Fibroblast of pulmonary artery (primary cell): ENCODE data around the gene SUMF1.

Experiments used
- DNase-seq: peaks from one replicate; pipeline ENCODE4 v3.0.0-alpha.2; 2010; ENCODE audit warnings: low read depth
- H3K4me3 ChIP-seq: replicated peaks from 2 replicates; pipeline ENCODE4 v1.5.1; 2011; ENCODE audit warnings: low read depth, mild to moderate bottlenecking, control low read depth, low read length, moderate library complexity
- TF ChIP-seq, protein P1 (sequence below): IDR thresholded peaks from 2 replicates; pipeline ENCODE4 v1.5.1; 2011; ENCODE audit warnings: mild to moderate bottlenecking, control low read depth, low read length, inconsistent platforms; ENCODE audit errors: missing control alignments

The SUMF1 gene

GRCh38 chr3:4392992-4393391, 74.1 kb downstream of the SUMF1 start:
- no peak overlapping the region for H3K4me3 ChIP-seq
- DNase-seq = no peak
- TF ChIP-seq, protein P1, sequence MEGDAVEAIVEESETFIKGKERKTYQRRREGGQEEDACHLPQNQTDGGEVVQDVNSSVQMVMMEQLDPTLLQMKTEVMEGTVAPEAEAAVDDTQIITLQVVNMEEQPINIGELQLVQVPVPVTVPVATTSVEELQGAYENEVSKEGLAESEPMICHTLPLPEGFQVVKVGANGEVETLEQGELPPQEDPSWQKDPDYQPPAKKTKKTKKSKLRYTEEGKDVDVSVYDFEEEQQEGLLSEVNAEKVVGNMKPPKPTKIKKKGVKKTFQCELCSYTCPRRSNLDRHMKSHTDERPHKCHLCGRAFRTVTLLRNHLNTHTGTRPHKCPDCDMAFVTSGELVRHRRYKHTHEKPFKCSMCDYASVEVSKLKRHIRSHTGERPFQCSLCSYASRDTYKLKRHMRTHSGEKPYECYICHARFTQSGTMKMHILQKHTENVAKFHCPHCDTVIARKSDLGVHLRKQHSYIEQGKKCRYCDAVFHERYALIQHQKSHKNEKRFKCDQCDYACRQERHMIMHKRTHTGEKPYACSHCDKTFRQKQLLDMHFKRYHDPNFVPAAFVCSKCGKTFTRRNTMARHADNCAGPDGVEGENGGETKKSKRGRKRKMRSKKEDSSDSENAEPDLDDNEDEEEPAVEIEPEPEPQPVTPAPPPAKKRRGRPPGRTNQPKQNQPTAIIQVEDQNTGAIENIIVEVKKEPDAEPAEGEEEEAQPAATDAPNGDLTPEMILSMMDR = no peak

GRCh38 chr3:4387210-4388204, 79.6 kb downstream of the SUMF1 start:
- no peak overlapping the region for H3K4me3 ChIP-seq
- TF ChIP-seq, protein P1 = no peak
- DNase-seq = no peak

DNA sequence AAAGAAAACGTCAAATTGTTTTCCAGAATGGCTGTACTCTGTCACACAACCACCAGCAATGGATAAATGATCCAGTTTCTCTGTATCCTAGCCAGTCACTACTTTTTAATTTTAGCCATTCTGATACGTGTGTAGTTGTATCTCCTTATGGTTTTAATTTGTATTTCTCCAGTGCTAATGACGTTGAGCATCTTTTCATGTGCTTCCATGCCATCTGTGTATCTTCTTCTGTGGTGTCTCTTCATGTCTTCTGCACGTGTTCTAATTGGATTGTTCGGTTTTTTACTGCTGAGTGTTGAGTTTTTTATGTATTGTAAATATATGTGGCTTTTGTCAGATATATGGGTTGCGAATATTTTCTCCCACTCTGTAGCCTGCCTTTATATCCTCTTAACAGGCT, 81.9 kb downstream of the SUMF1 start:
- no peak overlapping the region for H3K4me3 ChIP-seq
- TF ChIP-seq, protein P1 = no peak
- no peak for DNase-seq

- TF ChIP-seq, protein P1 = no peak
- H3K4me3 ChIP-seq = no peak overlapping the region
- no peak for DNase-seq
These were observed 87.1 kb downstream of the SUMF1 start for GRCh38 chr3:4380013-4380412.

DNA sequence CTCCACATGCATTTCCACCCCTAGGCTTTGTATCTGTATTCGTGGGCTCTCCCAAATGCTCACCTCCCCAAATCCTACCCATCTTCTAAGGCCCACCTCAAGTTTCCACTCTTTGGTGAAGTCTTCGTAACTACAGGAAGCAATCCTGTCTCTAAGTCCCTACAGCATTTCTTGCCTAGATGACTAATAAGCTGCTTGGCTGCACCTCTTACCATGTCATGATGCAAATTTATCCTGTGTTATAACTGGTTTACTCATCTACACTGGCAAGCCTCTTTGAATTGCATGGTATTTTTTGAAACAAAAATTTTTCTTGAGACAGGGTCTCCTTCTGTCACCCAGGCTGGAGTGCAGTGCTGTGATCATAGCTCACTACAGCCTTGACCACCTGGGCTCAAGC, 90.6 kb downstream of the SUMF1 start:
- DNase-seq = peak; percentile 19
- H3K4me3 ChIP-seq = no peak overlapping the region
- TF ChIP-seq, protein P1 = no peak

DNA sequence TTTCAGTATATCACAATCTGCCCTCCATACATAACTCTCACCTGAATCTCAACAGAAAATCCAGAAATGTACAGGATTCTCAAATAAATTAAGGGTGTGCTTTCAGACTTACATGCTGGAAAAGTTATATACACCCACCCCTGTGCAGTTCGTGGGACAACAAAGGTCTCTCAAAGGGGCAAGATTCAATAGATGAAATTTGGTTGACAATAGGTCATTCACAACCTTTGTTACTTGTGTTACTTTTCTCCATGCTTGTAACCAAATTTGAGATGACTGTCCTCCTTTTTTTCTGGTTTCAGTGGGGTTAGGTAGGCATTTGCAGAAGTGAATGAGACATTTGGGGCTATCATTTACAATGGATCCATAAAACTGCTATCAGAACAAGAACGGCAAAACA, 91.2 kb downstream of the SUMF1 start:
- TF ChIP-seq, protein P1 = no peak
- H3K4me3 ChIP-seq = no peak overlapping the region
- DNase-seq = no peak
